Panc1 (cell line): ENCODE measurements around the gene POLRMT. TPM values are rescaled to one million over a fixed set of nuclear protein-coding genes. Genes with fewer than 3 reads are reported as not detected.

Source experiments
- ATAC-seq: fragments of 200-7000 bp; cut with Tn5 transposase; 2 replicates; pipeline ENCODE4 v1.9.1; 2020; ENCODE audit warnings: mild to moderate bottlenecking, moderate library complexity
- BruUV-seq: library from RNA; stranded (reverse); fragments of 400-500 nt; replicated peaks from 2 replicates; lab custom pipeline; 2021; lab: Mats Ljungman, UMichigan
- CTCF ChIA-PET: fragments of 300-600 bp; sonication (Branson Sonifier 250); formaldehyde crosslinking; loops from one replicate; lab custom pipeline; 2022; ENCODE audit warnings: antibody characterized with exemption; lab: Charles Lee
- POLR2A ChIA-PET: fragments of 300-600 bp; sonication (Branson Sonifier 250); formaldehyde crosslinking; loops from one replicate; lab custom pipeline; 2022; ENCODE audit warnings: antibody characterized with exemption; lab: Charles Lee
- DNase-seq: peaks from one replicate; pipeline ENCODE4 v3.0.0-alpha.2; 2010; ENCODE audit warnings: low read depth, low spot score
- H3K27ac ChIP-seq: 2 replicates; pipeline ENCODE4 v1.5.1; 2011; ENCODE audit warnings: mild to moderate bottlenecking, low read length, inconsistent platforms
- H3K27me3 ChIP-seq: fragments of 200-500 bp; sonication (Bioruptor generic); 2 replicates; pipeline ENCODE4 v1.6.0; 2014; ENCODE audit warnings: low read length, inconsistent platforms; ENCODE audit not compliant: control insufficient read depth, insufficient read depth
- H3K36me3 ChIP-seq: fragments of 200-500 bp; sonication (Bioruptor generic); 2 replicates; pipeline ENCODE4 v1.5.1; 2014; ENCODE audit warnings: inconsistent platforms, mild to moderate bottlenecking, low read length, moderate library complexity; ENCODE audit not compliant: control insufficient read depth, insufficient read depth
- H3K4me1 ChIP-seq: 2 replicates; pipeline ENCODE4 v1.5.1; 2011; ENCODE audit warnings: inconsistent platforms, mild to moderate bottlenecking, low read length, moderate library complexity; ENCODE audit not compliant: control insufficient read depth, insufficient read depth
- H3K4me3 ChIP-seq, 2 experiments: 2 replicates each; pipeline ENCODE4 v1.5.1; 2011 to 2012; ENCODE audit warnings: low read depth in 2 of 2, low read length in 2 of 2, mild to moderate bottlenecking in 2 of 2, inconsistent platforms in 1 of 2, moderate library complexity in 1 of 2
- H3K9me3 ChIP-seq: fragments of 200-500 bp; sonication (Bioruptor generic); 2 replicates; pipeline ENCODE4 v1.5.1; 2014; ENCODE audit warnings: low read depth, mild to moderate bottlenecking, inconsistent platforms, low read length, moderate library complexity; ENCODE audit not compliant: control insufficient read depth, insufficient read depth
- POLR2AphosphoS5 ChIP-seq: IDR thresholded peaks from 2 replicates; pipeline ENCODE4 v1.6.1; 2012; ENCODE audit warnings: mild to moderate bottlenecking, low read depth, low read length, moderate library complexity
- SIN3A ChIP-seq: IDR thresholded peaks from 2 replicates; pipeline ENCODE4 v1.6.1; 2012; ENCODE audit warnings: low read depth, mild to moderate bottlenecking, low read length, moderate library complexity, borderline replicate concordance; ENCODE audit not compliant: insufficient read depth
- TCF7L2 ChIP-seq: IDR thresholded peaks from 2 replicates; pipeline ENCODE4 v1.6.1; 2011; ENCODE audit warnings: mild to moderate bottlenecking, low read depth, low read length, inconsistent platforms
- in situ Hi-C: cut with HindIII; loops from 2 replicates; pipeline ENCODE4 v1.10.0; 2016; ENCODE audit warnings: low sequenced_read_pairs, low pct_unique_long_range_greater_than_20kb
- intact Hi-C: fragments of 100-400 bp; cut with micrococcal nuclease; formaldehyde crosslinking; loops from one replicate; pipeline ENCODE4 v1.10.0; 2022; ENCODE audit not compliant: unreplicated experiment
- total RNA-seq: library from RNA; stranded (reverse); gene quantifications from one replicate; pipeline ENCODE4 v1.2.1, GENCODE V29; 2021; ENCODE audit not compliant: unreplicated experiment
- TF ChIP-seq, protein P1 (sequence below), 2 experiments: IDR thresholded peaks; 2 replicates each; pipeline ENCODE4 v1.6.1; 2011 to 2012; ENCODE audit warnings: low read depth in 2 of 2, control low read depth in 1 of 2, low read length in 1 of 2, mild to moderate bottlenecking in 1 of 2, moderate library complexity in 1 of 2; ENCODE audit not compliant: insufficient read depth in 1 of 2
- TF ChIP-seq, protein P2 (sequence below): fragments of 450-650 bp; IDR thresholded peaks from 2 replicates; pipeline ENCODE4 v1.5.1; 2017; ENCODE audit warnings: mild to moderate bottlenecking

The POLRMT gene
- total RNA-seq, 1 experiment from 2014 or later = 56.0 TPM

DNA sequence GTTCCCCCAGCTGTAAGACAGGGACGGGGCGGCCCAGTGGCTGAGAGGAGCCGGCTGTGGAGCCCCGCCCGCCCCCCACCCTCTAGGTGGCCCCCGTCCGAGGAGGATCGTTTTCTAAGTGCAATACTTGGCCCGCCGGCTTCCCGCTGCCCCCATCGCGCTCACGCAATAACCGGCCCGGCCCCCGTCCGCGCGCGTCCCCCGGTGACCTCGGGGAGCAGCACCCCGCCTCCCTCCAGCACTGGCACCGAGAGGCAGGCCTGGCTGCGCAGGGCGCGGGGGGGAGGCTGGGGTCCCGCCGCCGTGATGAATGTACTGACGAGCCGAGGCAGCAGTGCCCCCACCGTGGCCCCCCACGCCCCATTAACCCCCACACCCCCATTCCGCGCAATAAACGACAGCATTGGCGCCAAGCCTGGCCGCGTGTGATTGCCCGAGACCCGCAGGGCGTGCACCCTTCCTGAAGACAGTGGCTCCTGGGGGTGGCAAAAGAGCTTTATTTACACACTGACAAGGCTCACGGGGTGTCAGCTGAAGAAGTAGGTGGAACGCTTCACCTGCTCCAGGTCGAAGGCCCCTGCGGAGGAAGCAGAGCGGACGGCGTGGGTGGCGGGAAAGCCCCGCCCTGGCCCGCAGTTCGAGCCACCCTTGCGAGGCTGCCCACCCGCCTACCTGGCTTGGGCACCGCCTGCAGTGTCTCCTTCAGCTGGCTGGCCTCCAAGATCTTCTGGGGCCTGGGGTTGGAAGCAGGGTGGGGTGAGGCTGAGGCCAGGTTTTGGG is 16.4 kb downstream of the POLRMT start:
- TF ChIP-seq TCF7L2 (no peak), SIN3A (no peak), POLR2AphosphoS5 (no peak)
- TF ChIP-seq, protein P1, sequence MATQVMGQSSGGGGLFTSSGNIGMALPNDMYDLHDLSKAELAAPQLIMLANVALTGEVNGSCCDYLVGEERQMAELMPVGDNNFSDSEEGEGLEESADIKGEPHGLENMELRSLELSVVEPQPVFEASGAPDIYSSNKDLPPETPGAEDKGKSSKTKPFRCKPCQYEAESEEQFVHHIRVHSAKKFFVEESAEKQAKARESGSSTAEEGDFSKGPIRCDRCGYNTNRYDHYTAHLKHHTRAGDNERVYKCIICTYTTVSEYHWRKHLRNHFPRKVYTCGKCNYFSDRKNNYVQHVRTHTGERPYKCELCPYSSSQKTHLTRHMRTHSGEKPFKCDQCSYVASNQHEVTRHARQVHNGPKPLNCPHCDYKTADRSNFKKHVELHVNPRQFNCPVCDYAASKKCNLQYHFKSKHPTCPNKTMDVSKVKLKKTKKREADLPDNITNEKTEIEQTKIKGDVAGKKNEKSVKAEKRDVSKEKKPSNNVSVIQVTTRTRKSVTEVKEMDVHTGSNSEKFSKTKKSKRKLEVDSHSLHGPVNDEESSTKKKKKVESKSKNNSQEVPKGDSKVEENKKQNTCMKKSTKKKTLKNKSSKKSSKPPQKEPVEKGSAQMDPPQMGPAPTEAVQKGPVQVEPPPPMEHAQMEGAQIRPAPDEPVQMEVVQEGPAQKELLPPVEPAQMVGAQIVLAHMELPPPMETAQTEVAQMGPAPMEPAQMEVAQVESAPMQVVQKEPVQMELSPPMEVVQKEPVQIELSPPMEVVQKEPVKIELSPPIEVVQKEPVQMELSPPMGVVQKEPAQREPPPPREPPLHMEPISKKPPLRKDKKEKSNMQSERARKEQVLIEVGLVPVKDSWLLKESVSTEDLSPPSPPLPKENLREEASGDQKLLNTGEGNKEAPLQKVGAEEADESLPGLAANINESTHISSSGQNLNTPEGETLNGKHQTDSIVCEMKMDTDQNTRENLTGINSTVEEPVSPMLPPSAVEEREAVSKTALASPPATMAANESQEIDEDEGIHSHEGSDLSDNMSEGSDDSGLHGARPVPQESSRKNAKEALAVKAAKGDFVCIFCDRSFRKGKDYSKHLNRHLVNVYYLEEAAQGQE (IDR thresholded peaks at IDR 0.05; ENCODE audit: insufficient read depth in 1 of 2, low read depth in 2 of 2, low read length in 1 of 2) = no peak
- TF ChIP-seq, protein P2, sequence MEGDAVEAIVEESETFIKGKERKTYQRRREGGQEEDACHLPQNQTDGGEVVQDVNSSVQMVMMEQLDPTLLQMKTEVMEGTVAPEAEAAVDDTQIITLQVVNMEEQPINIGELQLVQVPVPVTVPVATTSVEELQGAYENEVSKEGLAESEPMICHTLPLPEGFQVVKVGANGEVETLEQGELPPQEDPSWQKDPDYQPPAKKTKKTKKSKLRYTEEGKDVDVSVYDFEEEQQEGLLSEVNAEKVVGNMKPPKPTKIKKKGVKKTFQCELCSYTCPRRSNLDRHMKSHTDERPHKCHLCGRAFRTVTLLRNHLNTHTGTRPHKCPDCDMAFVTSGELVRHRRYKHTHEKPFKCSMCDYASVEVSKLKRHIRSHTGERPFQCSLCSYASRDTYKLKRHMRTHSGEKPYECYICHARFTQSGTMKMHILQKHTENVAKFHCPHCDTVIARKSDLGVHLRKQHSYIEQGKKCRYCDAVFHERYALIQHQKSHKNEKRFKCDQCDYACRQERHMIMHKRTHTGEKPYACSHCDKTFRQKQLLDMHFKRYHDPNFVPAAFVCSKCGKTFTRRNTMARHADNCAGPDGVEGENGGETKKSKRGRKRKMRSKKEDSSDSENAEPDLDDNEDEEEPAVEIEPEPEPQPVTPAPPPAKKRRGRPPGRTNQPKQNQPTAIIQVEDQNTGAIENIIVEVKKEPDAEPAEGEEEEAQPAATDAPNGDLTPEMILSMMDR = no peak
- POLR2A ChIA-PET = no interaction called here

DNA sequence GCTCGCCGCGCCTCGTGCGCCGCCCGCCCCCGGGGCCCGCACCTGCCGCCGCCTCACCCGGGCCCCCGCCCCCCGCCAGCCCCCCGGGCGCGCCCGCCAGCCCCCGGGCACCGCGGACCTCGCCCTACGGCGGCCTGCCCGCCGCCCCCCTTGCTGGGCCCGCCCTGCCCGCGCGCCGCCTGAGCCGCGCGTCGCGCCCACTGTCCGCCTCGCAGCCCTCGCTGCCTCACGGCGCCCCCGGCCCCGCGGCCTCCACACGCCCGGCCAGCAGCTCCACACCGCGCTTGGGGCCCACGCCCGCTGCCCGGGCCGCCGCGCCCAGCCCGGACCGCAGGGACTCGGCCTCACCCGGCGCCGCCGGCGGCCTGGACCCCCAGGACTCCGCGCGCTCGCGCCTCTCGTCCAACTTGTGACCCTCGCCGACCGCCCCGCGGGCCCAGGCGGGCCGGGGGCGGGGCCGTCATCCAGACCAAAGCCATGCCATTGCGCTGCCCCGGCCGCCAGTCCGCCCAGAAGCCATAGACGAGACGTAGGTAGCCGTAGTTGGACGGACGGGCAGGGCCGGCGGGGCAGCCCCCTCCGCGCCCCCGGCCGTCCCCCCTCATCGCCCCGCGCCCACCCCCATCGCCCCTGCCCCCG is 17.2 kb downstream of the POLRMT start:
- in situ Hi-C loops (no loop called here), intact Hi-C loops (no loop called here)
- TF ChIP-seq SIN3A (no peak), TCF7L2 (no peak), POLR2AphosphoS5 (no peak)
- TF ChIP-seq, protein P1 (IDR thresholded peaks at IDR 0.05; ENCODE audit: insufficient read depth in 1 of 2, low read depth in 2 of 2, low read length in 1 of 2) = no peak
- TF ChIP-seq, protein P2 = no peak

More for the DNA sequence above, 16.4 kb downstream of the POLRMT start:
- Histone ChIP-seq H3K9me3 (no peaks in the 10 kb centered on the region), H3K36me3 (no peaks in the 10 kb centered on the region), H3K27ac (no peak overlapping the region), H3K4me3 (no peak overlapping the region), H3K27me3 (no peaks in the 10 kb centered on the region), H3K4me1 (no peaks in the 10 kb centered on the region)
- BruUV-seq = no TSS peak
- CTCF ChIA-PET = no interaction called here
- ATAC-seq (no peak), DNase-seq (no peak)
- intact Hi-C loops (no loop called here), in situ Hi-C loops (no loop called here)

More for the DNA sequence above, 17.2 kb downstream of the POLRMT start:
- H3K9me3 ChIP-seq = no peaks in the 10 kb centered on the region
- H3K27me3 ChIP-seq = no peaks in the 10 kb centered on the region
- no peak for DNase-seq
- no peak for ATAC-seq
- H3K36me3 ChIP-seq = no peaks in the 10 kb centered on the region
- peaks cover 4% of the 10 kb centered on the region for H3K4me1 ChIP-seq
- H3K4me3 ChIP-seq = no peak overlapping the region
- CTCF ChIA-PET = no interaction called here
- POLR2A ChIA-PET = no interaction called here
- no peak overlapping the region for H3K27ac ChIP-seq
- no TSS peak for BruUV-seq
